MM.1S (cell line): ENCODE results near the gene ZNF30.

Experiments
- CTCF ChIP-seq: fragments of 300-600 bp; sonication (generic); IDR thresholded peaks from 2 replicates; pipeline ENCODE4 v1.5.1; 2016; ENCODE audit warnings: antibody characterized with exemption, low read length, mixed read lengths
- EZH2phosphoT487 ChIP-seq: fragments of 300-600 bp; sonication (generic); IDR thresholded peaks from 2 replicates; pipeline ENCODE4 v1.6.1; 2018; ENCODE audit warnings: antibody characterized with exemption, low read length

GRCh38 chr19:34963573-34964406 lies 37.1 kb downstream of the ZNF30 start, which contains the start of gene ZNF792:
- TF ChIP-seq CTCF (no peak), EZH2phosphoT487 (no peak)
